Measurements from ENCODE around the gene IL6R.
"Not testable (repeated sequence)": the region's sequence is repeated elsewhere in the genome, so short reads cannot be mapped to it uniquely, and the experiment has no call there.

The IL6R gene

GRCh38 chr1:154485106-154485505, 80.0 kb downstream of the IL6R start:
- no peak for DNase-seq

DNA sequence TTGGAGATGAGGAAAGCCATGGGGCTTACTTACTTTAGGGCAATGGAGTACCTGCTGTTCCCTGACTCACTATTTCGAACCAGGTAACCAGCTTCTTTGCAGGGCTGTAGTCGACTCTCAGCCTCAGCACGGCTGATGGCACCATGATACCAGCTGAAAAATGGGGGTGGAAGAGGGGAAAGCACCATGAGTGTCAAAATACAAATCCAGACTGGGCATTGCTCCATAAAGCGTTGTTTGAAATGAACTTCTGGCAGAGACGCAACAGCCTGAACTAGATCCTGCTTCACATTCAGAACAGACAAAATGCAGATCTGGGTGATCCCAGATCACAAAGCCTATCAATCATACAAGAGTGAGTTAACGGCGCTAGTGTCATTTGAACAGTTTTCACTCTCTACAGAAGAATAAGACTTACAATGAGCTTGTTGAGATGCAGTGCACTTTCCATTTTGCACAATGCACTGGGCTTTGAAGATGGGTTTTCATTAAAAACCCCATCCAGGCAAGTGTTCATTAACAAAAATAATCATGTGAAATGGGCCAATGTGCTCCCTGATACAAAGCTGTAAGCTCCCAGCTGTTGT, 80.9 kb downstream of the IL6R start:
- no peak for DNase-seq

DNA sequence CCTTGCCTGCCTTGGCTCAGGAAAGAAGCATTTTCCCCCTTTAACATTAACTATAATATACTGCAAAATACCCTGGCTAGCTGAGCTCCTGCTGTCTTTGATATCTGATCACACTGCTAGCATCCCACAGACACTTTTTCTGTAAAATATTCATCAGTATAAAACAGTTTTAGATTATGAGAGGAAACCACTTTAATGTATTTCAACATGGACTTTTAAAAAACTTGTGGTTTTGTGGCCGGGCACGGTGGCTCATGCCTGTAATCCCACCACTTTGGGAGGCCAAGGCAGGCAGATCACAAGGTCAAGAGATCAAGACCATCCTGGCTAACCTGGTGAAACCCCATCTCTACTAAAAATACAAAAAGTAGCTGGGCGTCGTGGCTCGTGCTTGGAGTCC, 81.6 kb downstream of the IL6R start:
- DNase-seq, result not testable (repeated sequence)

- DNase-seq, result no peak
Observed at GRCh38 chr1:154488922-154489321, 83.8 kb downstream of the IL6R start.

GRCh38 chr1:154489695-154490274, 84.6 kb downstream of the IL6R start:
- DNase-seq, result no peak

- no peak for DNase-seq
Observed at GRCh38 chr1:154490317-154490716, 85.2 kb downstream of the IL6R start.

- no peak for DNase-seq
Observed at GRCh38 chr1:154492115-154492514, 87.0 kb downstream of the IL6R start.

DNA sequence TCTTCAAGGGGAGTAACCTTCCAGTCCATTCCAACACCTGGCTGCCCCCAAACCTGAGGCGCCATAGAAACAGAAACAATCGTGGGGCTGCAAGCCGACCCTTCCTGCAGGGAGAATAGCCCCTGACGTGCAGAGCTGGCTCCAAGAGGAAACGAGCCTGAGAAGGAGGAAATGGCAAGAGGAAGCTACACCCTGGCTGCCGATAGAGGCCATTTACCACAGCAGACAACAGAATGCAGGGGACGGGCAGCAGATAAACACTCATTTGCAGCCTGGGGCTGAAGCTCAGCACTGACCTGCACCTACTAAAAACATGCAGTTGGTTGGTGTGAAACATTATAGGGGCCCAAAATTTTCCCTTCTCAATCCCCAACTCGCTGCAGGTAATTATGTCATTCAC, 88.1 kb downstream of the IL6R start:
- peak; percentile 18 for DNase-seq

DNA sequence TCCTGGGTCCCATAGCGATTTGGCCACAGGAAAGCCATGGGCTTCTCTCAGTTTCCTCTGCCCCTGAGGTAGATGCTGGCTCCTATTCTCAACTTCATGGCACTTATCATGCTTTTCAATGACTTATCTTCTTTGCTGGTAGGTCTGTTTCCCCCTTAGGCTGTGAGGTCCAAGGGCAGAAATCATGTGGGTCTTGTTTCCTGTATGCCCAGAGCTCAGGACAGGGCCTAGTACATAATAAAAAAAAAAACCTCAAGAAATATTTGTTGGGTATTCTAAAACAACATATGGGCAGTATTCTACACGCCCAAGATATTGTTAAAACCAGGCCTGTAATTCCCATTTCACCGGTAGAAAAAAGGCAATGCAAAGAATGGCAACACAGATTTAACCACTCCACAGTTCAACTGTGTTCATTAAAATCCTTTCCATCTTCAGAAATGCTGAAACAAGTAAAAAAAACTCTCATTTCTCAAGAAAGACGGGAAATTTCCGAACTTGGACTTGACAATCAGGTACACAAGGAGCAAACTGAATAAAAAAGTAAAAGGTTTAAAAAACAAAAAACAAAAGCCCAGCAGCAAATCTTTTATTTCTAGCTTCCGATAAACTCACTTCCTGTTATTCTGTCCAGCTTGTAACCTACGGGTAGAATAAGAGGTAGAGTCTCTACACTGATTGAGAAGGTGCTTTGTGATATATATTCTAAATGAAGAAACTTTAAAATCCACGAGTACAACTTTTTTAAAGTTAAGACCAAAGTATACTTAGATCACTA, 90.5 kb downstream of the IL6R start:
- DNase-seq, result no peak

DNA sequence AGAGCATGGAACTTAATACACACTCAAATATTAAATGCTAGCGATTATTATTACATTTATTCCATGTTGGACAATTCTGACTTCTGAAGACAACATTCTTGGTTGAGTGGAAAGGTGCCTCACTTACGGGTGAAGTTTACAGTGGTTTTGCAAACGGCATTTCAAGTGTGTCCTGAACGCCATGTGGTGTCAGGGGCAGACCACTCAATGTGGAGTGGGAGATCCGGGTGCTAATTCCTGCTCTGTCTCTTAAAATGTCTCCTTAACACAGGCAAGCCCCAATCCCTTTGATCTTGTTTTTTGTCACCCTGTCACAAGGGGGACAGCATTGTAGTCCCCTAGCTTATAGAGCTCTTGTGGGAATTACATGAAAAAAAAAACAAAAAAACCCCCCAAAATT, 91.2 kb downstream of the IL6R start:
- no peak for DNase-seq

GRCh38 chr1:154497026-154497806, 92.1 kb downstream of the IL6R start:
- no peak for DNase-seq

- DNase-seq, result no peak
Observed at GRCh38 chr1:154499446-154499845, 94.3 kb downstream of the IL6R start.

- no peak for DNase-seq
Observed at GRCh38 chr1:154500533-154500932, 95.4 kb downstream of the IL6R start.

GRCh38 chr1:154501423-154502065, 96.4 kb downstream of the IL6R start:
- DNase-seq, result no peak

DNA sequence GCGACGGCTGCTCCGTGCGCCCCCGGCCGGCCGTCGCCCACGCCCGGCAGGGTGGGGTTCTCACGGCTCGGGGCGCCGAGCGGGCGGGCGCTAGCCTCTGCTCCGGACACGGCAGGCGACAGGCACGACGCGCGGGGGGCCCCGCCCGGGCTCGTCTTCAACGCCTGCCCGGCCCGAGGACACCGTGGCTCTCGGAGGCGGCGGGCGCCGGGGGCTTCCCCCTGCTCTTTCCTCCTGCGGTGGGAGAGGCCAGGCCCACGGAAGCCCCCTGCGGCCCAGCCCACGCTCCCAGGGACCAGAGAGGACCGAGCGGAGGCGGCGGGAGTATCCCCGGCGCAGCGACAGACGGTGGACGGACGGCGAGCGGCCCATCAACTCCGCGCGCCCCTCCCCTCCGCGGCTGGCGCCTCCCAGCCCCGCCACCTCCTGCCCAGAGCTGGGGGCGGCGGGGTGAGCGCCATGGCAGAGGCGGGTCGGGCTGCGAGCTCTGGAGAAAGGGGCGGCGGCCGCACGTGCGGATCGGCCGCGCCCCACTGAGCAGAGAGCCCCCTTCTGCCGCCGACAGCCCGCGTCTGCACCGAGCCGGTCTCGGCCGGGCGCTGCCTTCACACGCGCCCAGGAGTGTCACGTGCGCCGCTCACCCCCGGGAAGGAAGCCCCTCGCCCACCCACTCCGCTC, 97.1 kb downstream of the IL6R start, which contains the start of the genes SHE and TDRD10:
SHE (minus strand) TSS at position 347 of the 678 bp plus-strand sequence. CDS start 386 bp downstream, outside the sequence.
TDRD10 (plus strand) TSS at position 154 of the 678 bp plus-strand sequence. CDS start 4,685 bp downstream, outside the sequence.
- DNase-seq, result no peak

DNA sequence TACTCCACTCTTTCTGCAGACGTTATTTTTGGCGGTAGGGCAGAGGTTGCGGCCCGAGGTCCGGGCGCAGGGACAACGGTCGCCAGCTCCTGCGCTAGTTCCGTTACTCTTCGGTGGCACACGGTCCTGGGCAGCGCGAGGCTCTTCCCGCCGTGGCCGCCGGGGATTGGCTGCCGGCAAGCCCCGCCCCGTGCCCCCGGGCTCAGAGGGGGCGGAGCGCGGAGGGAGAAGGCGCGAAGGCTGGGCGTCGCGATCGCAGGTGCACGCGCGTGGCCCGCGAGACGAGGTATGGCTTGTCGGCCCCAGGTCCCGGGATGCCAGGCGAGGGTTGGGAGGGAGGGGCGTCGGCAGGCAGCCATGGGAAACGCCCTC, 97.6 kb downstream of the IL6R start:
- no peak for DNase-seq

GRCh38 chr1:154503898-154504297, 98.8 kb downstream of the IL6R start:
- DNase-seq, result no peak

DNA sequence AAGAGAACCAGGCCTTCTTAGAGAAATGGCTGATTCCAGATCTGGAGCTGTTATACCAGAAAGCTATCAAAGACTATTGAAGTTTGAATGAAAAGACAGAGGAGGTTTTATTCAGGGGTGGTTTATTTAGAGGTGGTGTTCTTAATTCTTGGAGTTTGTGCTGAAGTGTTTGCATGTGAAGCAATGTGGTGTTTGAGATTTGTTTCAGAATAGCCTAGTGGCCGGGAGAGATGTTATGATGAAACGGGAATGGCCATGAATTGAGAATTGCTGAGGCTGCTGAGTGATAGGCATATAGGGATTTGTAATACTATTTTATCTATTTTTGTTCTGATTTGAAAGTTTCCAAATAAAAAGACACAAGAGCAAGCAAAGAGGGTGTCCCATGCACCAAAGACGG, 107.6 kb downstream of the IL6R start:
- no peak for DNase-seq

DNA sequence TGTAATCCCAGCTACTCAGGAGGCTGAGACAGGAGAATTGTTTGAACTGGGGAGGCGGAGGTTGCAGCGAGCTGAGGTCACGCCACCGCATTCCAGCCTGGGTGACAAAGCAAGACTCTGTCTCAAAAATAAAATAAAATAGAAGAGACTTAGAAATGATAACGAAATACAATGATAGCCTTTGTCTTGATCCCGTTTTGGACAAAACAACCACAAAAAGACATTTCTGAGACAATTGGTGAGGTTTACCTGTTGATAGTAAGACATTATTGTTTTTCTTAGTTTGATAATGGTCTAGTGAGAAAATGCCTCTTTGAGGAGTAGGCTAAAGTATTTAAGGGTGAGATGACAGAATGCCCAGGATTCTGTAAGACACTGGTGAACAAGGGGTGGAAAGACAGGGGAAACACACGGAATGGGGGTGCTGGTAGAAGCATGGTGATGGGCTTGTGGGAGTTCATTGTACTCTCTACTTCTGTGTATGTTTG, 109.0 kb downstream of the IL6R start:
- no peak for DNase-seq

DNA sequence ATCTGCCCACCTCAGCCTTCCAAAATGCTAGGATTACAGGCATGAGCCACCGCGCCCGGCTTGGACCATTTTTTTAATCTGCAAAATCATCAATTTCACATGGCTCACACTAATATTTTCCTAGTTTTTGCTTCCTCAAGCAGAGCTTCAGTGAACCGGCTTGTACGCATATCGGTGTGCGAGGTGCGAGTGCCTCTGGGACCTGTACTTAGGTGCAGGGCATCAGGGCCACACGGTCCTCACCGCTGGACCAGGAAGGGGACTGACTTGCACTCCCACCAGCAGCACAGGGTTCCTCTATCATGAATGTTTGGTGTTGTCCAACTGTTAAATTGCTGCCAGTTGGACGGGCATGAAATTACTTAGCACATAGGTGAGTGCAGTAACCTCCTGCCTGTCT, 112.5 kb downstream of the IL6R start:
- DNase-seq, result no peak
